GM19025 (cell line): ENCODE results near the gene ASMTL.
"Not testable (repeated sequence)": the region's sequence is repeated elsewhere in the genome, so short reads cannot be mapped to it uniquely, and the experiment has no call there.

Experiments
- ATAC-seq: cut with Tn5 transposase; IDR thresholded peaks from one replicate; pipeline ENCODE4 v1.9.1; 2021; ENCODE audit warnings: mild to moderate bottlenecking, low read depth, moderate library complexity; ENCODE audit not compliant: unreplicated experiment

The ASMTL gene

DNA sequence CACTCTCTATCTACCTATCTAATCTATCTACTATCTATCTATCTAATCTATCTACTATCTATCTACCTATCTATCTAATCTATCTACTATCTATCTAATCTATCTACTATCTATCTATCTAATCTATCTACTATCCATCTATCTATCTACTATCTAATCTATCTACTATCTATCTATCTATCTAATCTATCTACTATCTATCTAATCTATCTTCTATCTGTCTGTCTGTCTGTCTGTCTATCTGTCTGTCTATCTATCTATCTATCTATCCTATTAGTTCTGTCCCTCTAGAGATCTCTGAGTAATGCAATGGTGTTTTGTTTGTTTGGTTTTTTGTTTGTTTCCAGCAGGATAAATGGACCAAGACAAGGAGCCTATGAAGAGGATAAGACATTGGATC is 9.4 kb upstream of the ASMTL start:
- no peak for ATAC-seq

DNA sequence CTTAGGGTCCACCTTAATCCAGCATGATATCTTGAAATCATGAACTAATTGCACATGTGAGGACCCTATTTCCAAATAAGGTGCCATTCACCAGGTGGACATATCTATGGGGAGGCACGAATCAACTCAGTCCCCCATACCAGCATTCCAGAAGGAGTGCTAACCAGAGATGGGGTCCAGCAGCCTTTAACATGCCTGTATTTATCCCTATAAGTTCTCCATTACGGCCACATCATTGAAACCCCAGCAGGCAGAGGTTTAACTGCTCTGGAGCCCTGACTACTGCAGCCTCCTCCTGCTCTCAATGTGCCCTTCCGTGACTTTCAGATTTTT is 3.2 kb upstream of the ASMTL start:
- no peak for ATAC-seq

DNA sequence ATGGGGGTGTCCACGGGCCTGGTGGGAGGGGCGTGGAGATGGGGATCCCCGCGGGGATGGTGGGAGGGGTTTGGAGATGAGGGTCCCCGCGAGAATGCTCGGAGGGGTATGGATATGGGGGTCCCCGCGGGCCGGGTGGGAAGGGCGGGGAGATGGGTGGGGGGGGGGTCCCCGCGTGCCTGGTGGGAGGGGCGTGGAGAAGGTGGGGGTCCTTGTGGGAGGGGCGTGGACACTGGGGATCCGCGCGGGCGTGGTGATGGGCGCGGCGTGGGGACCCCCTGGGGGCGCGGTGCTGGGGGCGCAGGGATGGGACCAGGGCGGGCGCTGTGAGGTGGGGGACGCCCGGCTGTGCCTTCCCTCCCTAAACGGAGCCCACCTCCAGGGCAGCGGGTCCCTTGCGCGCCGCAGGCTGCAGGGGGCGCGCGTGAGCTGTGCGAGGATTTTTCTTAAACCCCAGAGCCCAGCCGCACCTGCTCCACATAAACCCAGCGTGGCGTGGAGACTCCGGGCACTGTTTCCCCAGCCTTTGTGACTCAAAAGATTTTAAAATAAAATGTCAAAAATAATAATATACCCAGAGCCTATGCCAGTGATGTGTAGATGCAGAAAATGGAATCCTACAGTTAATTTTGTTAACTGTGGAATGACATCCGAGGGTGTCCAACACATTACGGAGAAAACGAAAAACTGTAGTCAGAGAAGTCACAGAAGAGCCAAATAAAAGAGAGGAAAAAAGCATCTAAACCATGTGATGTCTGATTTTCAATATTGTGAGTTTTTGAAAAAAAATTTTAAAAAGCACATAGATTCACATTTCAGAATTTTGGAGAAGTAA is 1.5 kb upstream of the ASMTL start:
- ATAC-seq = peak; percentile 27

GRCh38 chrX:1453395-1453783 is 680 bp upstream of the ASMTL start:
- ATAC-seq = peak; percentile 8

GRCh38 chrX:1451661-1452515 is 821 bp downstream of the ASMTL start:
- ATAC-seq = no peak

- no peak for ATAC-seq
These were observed 1.5 kb downstream of the ASMTL start for GRCh38 chrX:1451251-1451660.

DNA sequence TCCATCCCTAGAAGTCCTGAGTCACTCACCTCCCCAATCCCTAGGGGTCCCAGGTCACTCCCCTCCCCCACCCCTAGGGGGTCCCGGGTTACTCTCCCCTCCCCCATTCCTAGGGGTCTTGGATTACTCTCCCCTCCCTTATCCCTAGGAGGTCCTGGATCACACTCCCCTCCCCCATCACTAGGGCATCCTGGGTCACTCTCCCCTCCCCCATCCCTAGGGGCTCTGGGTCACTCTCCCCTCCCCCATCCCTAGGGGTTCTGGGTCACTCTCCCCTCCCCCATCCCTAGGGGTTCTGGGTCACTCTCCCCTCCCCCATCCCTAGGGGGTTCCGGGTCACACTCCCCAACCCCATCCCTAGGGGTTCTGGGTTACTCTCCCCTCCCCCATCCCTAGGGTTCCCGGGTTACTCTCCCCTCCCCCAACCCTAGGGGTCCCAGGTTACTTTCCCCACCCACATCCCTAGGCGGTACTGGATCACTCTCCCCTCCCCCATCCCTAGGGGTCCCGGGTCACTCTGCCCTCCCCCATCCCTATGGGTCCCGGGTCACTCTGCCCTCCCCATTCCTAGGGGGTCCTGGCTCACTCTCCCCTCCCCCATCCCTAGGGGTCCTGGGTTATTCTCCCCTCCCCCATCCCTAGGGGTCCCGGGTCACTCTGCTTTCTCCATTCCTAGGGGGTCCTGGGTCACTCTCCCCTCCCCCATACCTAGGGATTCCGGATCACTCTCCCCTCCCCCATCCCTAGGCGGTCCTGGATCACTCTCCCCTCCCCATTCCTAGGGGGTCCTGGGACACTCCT is 2.1 kb downstream of the ASMTL start:
- no peak for ATAC-seq

DNA sequence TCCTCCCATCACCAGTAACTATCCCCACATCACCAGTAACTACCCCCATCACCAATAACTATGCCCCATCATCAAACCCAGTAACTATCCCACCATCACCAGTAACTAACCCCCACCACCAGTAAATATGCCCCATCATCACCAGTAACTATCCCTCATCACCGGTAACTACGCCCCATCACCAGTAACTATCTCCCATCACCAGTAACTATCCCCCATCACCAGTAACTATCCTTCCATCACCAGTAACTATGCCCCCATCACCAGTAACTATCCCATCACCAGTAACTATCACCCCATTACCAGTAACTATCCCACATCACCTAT is 2.9 kb downstream of the ASMTL start:
- ATAC-seq = no peak

DNA sequence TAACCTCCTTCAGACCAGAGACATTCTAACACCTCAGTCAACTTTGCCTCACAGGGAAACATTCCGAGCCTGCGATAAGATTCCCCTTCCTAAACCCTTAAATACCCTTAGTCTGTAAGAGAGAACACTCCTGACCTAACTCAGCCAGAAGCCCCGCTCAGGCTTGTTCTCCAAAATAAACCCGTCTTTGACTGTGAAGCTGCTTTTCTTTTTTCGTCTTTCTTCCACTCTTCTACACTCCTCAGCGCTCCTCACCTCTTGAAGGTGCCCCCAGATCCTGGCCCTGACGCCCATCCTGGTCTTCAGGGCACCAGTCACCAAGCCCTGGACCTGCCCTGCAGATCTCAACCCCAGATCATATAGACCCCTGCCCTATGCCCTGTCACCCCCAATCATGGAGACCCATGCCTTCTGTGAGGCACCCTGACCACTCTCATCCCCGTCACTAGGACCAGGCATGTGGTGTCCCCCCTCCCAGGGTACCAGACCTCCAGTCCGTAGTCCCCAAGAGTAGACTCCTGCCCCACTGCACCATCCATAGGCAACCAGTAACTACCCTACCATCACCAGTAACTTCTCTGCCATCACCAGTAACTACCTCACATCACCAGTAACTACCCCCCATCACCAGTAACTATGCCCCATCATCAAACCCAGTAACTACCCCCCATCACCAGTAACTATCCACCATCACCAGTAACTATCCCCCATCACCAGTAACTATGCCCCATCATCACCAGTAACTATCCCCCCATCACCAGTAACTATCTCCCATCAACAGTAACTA is 3.5 kb downstream of the ASMTL start:
- ATAC-seq = no peak

- not testable (repeated sequence) for ATAC-seq
These were observed 4.1 kb downstream of the ASMTL start for GRCh38 chrX:1448573-1449001.

- not testable (repeated sequence) for ATAC-seq
These were observed 4.6 kb downstream of the ASMTL start for GRCh38 chrX:1447969-1448572.

- ATAC-seq = not testable (repeated sequence)
These were observed 5.4 kb downstream of the ASMTL start for GRCh38 chrX:1446984-1447968.

- no peak for ATAC-seq
These were observed 7.9 kb downstream of the ASMTL start for GRCh38 chrX:1444561-1445500.

DNA sequence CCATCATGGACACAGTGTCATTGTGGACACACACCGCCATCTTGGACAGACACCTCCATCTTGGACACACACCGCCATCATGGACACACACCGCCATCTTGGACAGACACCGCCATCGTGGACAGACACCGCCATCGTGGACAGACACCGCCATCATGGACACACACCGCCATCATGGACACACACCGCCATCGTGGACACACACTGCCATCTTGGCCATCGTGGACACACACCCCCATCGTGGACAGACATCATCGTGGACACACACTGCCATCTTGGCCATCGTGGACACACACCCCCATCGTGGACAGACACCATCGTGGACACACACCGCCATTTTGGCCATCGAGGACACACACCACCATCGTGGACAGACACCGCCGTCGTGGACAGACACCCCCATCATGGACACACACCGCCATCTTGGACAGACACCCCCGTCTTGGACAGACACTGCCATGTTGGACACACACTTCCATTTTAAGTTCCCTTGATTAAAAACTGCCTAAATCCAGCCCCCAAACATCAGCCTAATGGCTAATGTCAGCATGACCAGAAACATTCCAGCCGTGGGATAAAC is 9.1 kb downstream of the ASMTL start:
- ATAC-seq = no peak

GRCh38 chrX:1442724-1443367 is 9.9 kb downstream of the ASMTL start:
- ATAC-seq = no peak

DNA sequence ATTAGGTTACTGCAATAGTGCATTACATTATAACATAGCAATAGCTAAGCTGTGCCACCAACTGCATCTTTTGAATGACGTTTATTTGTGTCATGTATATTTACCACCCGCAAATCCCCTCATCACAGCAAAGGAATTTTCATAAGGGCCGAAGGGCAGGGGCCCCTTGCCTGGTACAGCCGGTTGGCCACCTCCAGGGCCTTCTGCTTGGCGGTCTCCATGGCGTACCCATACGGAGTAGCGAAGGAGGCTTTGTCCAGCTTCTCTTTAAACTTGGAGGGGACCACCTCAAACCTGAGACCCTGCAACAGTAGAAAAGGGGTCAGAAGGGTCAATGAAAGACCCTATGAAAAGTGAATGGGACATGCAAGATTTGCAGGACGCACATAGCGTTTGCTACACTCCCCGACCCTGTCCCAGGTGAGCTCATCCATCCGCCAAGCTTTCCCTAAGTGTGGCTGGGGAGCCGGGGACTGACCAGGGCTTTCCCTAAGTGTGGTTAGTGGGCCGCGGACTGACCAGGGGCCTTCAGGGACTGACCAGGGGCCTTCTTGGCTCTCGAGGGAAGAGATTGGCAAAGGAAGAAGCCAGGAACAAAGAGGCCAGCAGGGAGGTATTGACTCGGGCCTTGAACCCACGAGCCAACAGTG is 10.6 kb downstream of the ASMTL start:
- ATAC-seq = no peak
